SK-N-SH treated with all-trans-retinoic acid at 6 μM for 48 hours (cell line): ENCODE data around the gene GHITM.
"Not testable (repeated sequence)": the region's sequence is repeated elsewhere in the genome, so short reads cannot be mapped to it uniquely, and the experiment has no call there.

Source experiments
- ATAC-seq: fragments of 200-7000 bp; cut with Tn5 transposase; 3 replicates; pipeline ENCODE4 v1.9.1; 2020; ENCODE audit warnings: mild to moderate bottlenecking, moderate library complexity
- BACH2 ChIP-seq: fragments of 250-450 bp; sonication (Bioruptor Pico); IDR thresholded peaks from 2 replicates; pipeline ENCODE4 v1.9.0; 2021; ENCODE audit warnings: mild to moderate bottlenecking, borderline replicate concordance
- CSDC2 ChIP-seq: fragments of 250-450 bp; sonication (Bioruptor Pico); IDR thresholded peaks from 2 replicates; pipeline ENCODE4 v1.5.0; 2020; ENCODE audit warnings: mild to moderate bottlenecking, moderate library complexity
- ISL1 ChIP-seq: fragments of 250-450 bp; sonication (Bioruptor Pico); IDR thresholded peaks from 2 replicates; pipeline ENCODE4 v2.1.2; 2022; ENCODE audit warnings: mild to moderate bottlenecking, moderate library complexity
- OSR1 ChIP-seq: fragments of 250-450 bp; sonication (Bioruptor Pico); IDR thresholded peaks from 2 replicates; pipeline ENCODE4 v1.8.0; 2022; ENCODE audit warnings: moderate library complexity, mild to moderate bottlenecking, inconsistent platforms
- PATZ1 ChIP-seq: fragments of 250-450 bp; sonication (Bioruptor Pico); IDR thresholded peaks from 2 replicates; pipeline ENCODE4 v1.8.0; 2020; ENCODE audit warnings: mild to moderate bottlenecking, moderate library complexity, borderline replicate concordance
- POU6F1 ChIP-seq: fragments of 250-450 bp; sonication (Bioruptor Pico); IDR thresholded peaks from 2 replicates; pipeline ENCODE4 v1.8.0; 2021; ENCODE audit warnings: low read depth, mild to moderate bottlenecking, moderate library complexity, borderline replicate concordance
- RARB ChIP-seq: fragments of 250-450 bp; sonication (Bioruptor Pico); IDR thresholded peaks from 2 replicates; pipeline ENCODE4 v1.8.0; 2021; ENCODE audit warnings: mild to moderate bottlenecking, moderate library complexity
- SNAI2 ChIP-seq: fragments of 250-450 bp; sonication (Bioruptor Pico); IDR thresholded peaks from 2 replicates; pipeline ENCODE4 v1.5.0; 2020; ENCODE audit warnings: mild to moderate bottlenecking, moderate library complexity
- TCF4 ChIP-seq: fragments of 250-450 bp; sonication (Bioruptor Pico); IDR thresholded peaks from 2 replicates; pipeline ENCODE4 v1.8.0; 2021; ENCODE audit warnings: mild to moderate bottlenecking, moderate library complexity, borderline replicate concordance
- TOX ChIP-seq: fragments of 250-450 bp; sonication (Bioruptor Pico); IDR thresholded peaks from 2 replicates; pipeline ENCODE4 v1.8.0; 2021; ENCODE audit warnings: mild to moderate bottlenecking, moderate library complexity, borderline replicate concordance
- ZC3H10 ChIP-seq: fragments of 250-450 bp; sonication (Bioruptor Pico); IDR thresholded peaks from 2 replicates; pipeline ENCODE4 v1.5.1; 2021; ENCODE audit warnings: mild to moderate bottlenecking, moderate library complexity
- ZFP3 ChIP-seq: fragments of 250-450 bp; sonication (Bioruptor Pico); IDR thresholded peaks from 2 replicates; pipeline ENCODE4 v1.5.0; 2020; ENCODE audit warnings: mild to moderate bottlenecking, moderate library complexity
- ZFP30 ChIP-seq: fragments of 450-650 bp; formaldehyde crosslinking; IDR thresholded peaks from 2 replicates; pipeline ENCODE4 v1.5.0; 2022; ENCODE audit warnings: mild to moderate bottlenecking, moderate library complexity
- ZNF565 ChIP-seq: fragments of 450-650 bp; formaldehyde crosslinking; conservative IDR thresholded peaks from 2 replicates; pipeline ENCODE4 v1.5.0; 2020; ENCODE audit warnings: low read depth, mild to moderate bottlenecking, moderate library complexity
- ZNF70 ChIP-seq: fragments of 450-650 bp; formaldehyde crosslinking; IDR thresholded peaks from 2 replicates; pipeline ENCODE4 v1.5.0; 2020; ENCODE audit warnings: mild to moderate bottlenecking, moderate library complexity
- TF ChIP-seq, protein P1 (sequence below): fragments of 250-450 bp; sonication (Bioruptor Pico); IDR thresholded peaks from 2 replicates; pipeline ENCODE4 v1.5.1; 2020; ENCODE audit warnings: low read depth, mild to moderate bottlenecking, moderate library complexity
- TF ChIP-seq, protein P2 (sequence below): fragments of 250-450 bp; sonication (Bioruptor Pico); IDR thresholded peaks from 2 replicates; pipeline ENCODE4 v1.5.0; 2020; ENCODE audit warnings: mild to moderate bottlenecking, moderate library complexity
- TF ChIP-seq, protein P3 (sequence below): fragments of 250-450 bp; sonication (Bioruptor Pico); IDR thresholded peaks from 2 replicates; pipeline ENCODE4 v1.5.1; 2021; ENCODE audit warnings: mild to moderate bottlenecking, moderate library complexity

GHITM gene

DNA sequence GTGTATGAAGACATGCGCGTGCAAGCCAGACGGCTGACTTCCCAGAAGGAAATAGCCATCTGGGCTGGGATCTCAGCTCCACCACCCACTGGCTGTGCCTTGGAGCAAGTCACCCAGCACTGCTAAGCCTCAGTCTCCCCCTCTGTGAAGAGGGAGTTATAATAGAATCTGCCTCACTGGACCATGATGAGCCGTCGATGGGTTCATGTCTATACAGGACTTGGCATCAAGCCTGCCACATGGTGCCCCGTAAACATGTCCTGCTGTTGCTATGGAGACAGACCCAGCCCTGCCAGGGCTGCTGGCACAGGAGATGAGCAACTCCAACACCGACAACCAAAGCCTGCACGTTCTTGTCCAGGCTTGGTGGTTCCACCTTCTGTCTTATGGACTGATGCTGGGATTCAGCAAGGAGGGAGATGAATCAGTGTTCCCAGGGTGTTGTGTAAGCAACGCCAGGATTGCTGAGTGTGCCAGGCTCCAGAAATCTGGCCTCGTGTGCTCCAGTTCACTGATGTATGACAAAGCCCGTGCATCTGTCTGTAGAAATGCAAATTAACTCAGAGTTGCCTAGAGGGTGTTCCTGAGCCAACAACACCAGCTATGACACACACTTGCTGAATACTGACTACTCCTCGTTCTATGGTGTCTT lies 39.9 kb downstream of the GHITM start:
- no peak for TF ChIP-seq ZFP3 (CRISPR knock-in tag)
- no peak for TF ChIP-seq POU6F1 (CRISPR knock-in tag)
- no peak for TF ChIP-seq ZC3H10 (CRISPR knock-in tag)
- TF ChIP-seq, protein P1, sequence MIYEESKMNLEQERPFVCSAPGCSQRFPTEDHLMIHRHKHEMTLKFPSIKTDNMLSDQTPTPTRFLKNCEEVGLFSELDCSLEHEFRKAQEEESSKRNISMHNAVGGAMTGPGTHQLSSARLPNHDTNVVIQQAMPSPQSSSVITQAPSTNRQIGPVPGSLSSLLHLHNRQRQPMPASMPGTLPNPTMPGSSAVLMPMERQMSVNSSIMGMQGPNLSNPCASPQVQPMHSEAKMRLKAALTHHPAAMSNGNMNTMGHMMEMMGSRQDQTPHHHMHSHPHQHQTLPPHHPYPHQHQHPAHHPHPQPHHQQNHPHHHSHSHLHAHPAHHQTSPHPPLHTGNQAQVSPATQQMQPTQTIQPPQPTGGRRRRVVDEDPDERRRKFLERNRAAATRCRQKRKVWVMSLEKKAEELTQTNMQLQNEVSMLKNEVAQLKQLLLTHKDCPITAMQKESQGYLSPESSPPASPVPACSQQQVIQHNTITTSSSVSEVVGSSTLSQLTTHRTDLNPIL (CRISPR knock-in tag): no peak
- TF ChIP-seq BACH2 (CRISPR knock-in tag): no peak
- TF ChIP-seq ZFP30 (CRISPR knock-in tag): no peak
- no peak for TF ChIP-seq SNAI2
- no peak for TF ChIP-seq ZNF565 (CRISPR knock-in tag)
- no peak for TF ChIP-seq TOX (CRISPR knock-in tag)
- TF ChIP-seq, protein P2, sequence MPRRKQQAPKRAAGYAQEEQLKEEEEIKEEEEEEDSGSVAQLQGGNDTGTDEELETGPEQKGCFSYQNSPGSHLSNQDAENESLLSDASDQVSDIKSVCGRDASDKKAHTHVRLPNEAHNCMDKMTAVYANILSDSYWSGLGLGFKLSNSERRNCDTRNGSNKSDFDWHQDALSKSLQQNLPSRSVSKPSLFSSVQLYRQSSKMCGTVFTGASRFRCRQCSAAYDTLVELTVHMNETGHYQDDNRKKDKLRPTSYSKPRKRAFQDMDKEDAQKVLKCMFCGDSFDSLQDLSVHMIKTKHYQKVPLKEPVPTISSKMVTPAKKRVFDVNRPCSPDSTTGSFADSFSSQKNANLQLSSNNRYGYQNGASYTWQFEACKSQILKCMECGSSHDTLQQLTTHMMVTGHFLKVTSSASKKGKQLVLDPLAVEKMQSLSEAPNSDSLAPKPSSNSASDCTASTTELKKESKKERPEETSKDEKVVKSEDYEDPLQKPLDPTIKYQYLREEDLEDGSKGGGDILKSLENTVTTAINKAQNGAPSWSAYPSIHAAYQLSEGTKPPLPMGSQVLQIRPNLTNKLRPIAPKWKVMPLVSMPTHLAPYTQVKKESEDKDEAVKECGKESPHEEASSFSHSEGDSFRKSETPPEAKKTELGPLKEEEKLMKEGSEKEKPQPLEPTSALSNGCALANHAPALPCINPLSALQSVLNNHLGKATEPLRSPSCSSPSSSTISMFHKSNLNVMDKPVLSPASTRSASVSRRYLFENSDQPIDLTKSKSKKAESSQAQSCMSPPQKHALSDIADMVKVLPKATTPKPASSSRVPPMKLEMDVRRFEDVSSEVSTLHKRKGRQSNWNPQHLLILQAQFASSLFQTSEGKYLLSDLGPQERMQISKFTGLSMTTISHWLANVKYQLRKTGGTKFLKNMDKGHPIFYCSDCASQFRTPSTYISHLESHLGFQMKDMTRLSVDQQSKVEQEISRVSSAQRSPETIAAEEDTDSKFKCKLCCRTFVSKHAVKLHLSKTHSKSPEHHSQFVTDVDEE (CRISPR knock-in tag): no peak
- TF ChIP-seq OSR1: no peak
- no peak for TF ChIP-seq CSDC2
- TF ChIP-seq ZNF70 (CRISPR knock-in tag): no peak
- TF ChIP-seq, protein P3, sequence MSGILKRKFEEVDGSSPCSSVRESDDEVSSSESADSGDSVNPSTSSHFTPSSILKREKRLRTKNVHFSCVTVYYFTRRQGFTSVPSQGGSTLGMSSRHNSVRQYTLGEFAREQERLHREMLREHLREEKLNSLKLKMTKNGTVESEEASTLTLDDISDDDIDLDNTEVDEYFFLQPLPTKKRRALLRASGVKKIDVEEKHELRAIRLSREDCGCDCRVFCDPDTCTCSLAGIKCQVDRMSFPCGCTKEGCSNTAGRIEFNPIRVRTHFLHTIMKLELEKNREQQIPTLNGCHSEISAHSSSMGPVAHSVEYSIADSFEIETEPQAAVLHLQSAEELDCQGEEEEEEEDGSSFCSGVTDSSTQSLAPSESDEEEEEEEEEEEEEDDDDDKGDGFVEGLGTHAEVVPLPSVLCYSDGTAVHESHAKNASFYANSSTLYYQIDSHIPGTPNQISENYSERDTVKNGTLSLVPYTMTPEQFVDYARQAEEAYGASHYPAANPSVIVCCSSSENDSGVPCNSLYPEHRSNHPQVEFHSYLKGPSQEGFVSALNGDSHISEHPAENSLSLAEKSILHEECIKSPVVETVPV: no peak
- no peak for ATAC-seq

DNA sequence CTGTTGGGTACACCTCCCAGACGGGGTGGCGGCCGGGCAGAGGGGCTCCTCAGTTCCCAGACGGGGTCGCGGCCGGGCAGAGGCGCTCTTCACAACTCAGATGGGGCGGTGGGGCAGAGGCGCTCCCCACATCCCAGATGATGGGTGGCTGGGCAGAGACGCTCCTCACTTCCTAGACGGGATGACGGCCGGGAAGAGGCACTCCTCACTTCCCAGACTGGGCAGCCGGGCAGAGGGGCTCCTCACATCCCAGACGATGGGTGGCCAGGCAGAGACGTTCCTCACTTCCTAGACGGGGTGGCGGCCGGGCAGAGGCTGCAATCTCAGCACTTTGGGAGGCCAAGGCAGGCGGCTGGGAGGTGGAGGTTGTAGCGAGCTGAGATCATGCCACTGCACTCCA lies 41.1 kb downstream of the GHITM start:
- not testable (repeated sequence) for ATAC-seq

DNA sequence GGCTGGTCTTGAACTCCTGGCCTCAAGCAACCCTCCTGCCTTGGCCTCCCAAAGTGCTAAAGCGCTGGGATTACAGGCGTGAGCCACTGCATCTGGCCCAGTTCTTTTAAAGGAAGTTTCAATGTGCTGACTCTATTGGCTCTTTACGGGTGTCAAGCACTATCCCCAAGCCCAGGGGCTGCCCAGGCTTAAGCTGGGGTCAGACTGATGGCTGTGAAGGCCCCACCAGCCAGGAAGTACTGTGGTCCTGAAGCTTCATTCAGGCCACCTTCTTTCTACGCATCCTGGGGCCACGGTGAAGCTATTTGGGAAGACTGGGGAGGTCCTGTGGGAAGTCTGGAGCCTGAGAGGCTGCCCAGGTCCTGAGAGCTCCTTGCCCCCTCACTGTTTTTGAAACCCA lies 42.3 kb downstream of the GHITM start:
- ATAC-seq: no peak
- TF ChIP-seq ZNF70 (CRISPR knock-in tag) (no peak), TOX (CRISPR knock-in tag) (no peak), OSR1 (no peak), TCF4 (no peak), ISL1 (no peak), CSDC2 (no peak)
- TF ChIP-seq, protein P1 (CRISPR knock-in tag): no peak

GRCh38 chr10:84184517-84184916 lies 45.2 kb downstream of the GHITM start:
- ATAC-seq: no peak
- no peak for TF ChIP-seq PATZ1
- TF ChIP-seq ISL1: no peak
- TF ChIP-seq TCF4: no peak
- TF ChIP-seq RARB (CRISPR knock-in tag): no peak
- TF ChIP-seq ZNF565 (CRISPR knock-in tag): no peak
- TF ChIP-seq SNAI2: no peak
